Body of pancreas (tissue), 4 donors: ENCODE results near the gene CLSTN1.

ENCODE experiments used
- CTCF ChIP-seq, 7 experiments: fragments of 450-650 bp in 4 of 7; fragments of 200-600 bp in 3 of 7; sonication (generic) in 3 of 7; IDR thresholded peaks; one replicate each; pipeline ENCODE4 v1.5.1; 2016 to 2019; ENCODE audit warnings: antibody characterized with exemption in 7 of 7
- POLR2A ChIP-seq, 3 donors: fragments of 450-650 bp; IDR thresholded peaks; one replicate each; pipeline ENCODE4 v1.6.1; 2016; ENCODE audit warnings: antibody characterized with exemption in 3 of 3, mild to moderate bottlenecking in 2 of 3

- TF ChIP-seq CTCF (IDR thresholded peaks at IDR 0.05) (no peak), POLR2A (IDR thresholded peaks at IDR 0.05) (no peak)
Observed at GRCh38 chr1:9816199-9816598, 7.6 kb downstream of the CLSTN1 start.
